SH-SY5Y (cell line): ENCODE measurements around the gene C4BPA.

ENCODE experiments used
- GATA2 ChIP-seq: IDR thresholded peaks from 2 replicates; pipeline ENCODE4 v1.6.1; 2011; ENCODE audit warnings: mild to moderate bottlenecking, low read depth, low read length
- GATA3 ChIP-seq: IDR thresholded peaks from 2 replicates; pipeline ENCODE4 v1.6.1; 2011; ENCODE audit warnings: low read depth, mild to moderate bottlenecking, low read length, moderate library complexity

Gene C4BPA

GRCh38 chr1:207085887-207086286 lies 18.1 kb upstream of the C4BPA start:
- TF ChIP-seq GATA3: no peak

- TF ChIP-seq GATA3: no peak
- no peak for TF ChIP-seq GATA2
Observed at GRCh38 chr1:207088161-207088560, 15.9 kb upstream of the C4BPA start.

- TF ChIP-seq GATA3 (no peak), GATA2 (no peak)
Observed at GRCh38 chr1:207088701-207089626, 15.1 kb upstream of the C4BPA start, which contains the start of gene C4BPB. Gene C4BPB (plus strand): TSS chr1:207088860. CDS start chr1:207089532, 672 bp downstream.

- TF ChIP-seq GATA2 (no peak), GATA3 (no peak)
Observed at GRCh38 chr1:207089627-207090355, 14.2 kb upstream of the C4BPA start.

GRCh38 chr1:207091200-207091908 lies 12.7 kb upstream of the C4BPA start:
- TF ChIP-seq GATA3 (no peak), GATA2 (no peak)

- TF ChIP-seq GATA3: no peak
- no peak for TF ChIP-seq GATA2
Observed at GRCh38 chr1:207093944-207094343, 10.1 kb upstream of the C4BPA start.

- TF ChIP-seq GATA3: no peak
- no peak for TF ChIP-seq GATA2
Observed at GRCh38 chr1:207097871-207098324, 6.1 kb upstream of the C4BPA start.

- TF ChIP-seq GATA3: no peak
- TF ChIP-seq GATA2: no peak
Observed at GRCh38 chr1:207101720-207102119, 2.3 kb upstream of the C4BPA start.

- TF ChIP-seq GATA3 (no peak), GATA2 (no peak)
Observed at GRCh38 chr1:207102146-207102545, 1.9 kb upstream of the C4BPA start.

GRCh38 chr1:207102659-207103058 lies 1.4 kb upstream of the C4BPA start:
- TF ChIP-seq GATA3 (no peak), GATA2 (no peak)

GRCh38 chr1:207109004-207109403 lies 5.0 kb downstream of the C4BPA start:
- TF ChIP-seq GATA3 (no peak), GATA2 (no peak)

GRCh38 chr1:207112616-207113296 lies 8.7 kb downstream of the C4BPA start:
- TF ChIP-seq GATA2: no peak
- no peak for TF ChIP-seq GATA3

GRCh38 chr1:207115269-207115668 lies 11.2 kb downstream of the C4BPA start:
- no peak for TF ChIP-seq GATA2
- no peak for TF ChIP-seq GATA3

- TF ChIP-seq GATA2 (no peak), GATA3 (no peak)
Observed at GRCh38 chr1:207124389-207124788, 20.4 kb downstream of the C4BPA start.
